ENCODE results near the gene USP21. TPM values are rescaled to one million over a fixed set of nuclear protein-coding genes. Genes with fewer than 3 reads are reported as not detected.

The USP21 gene
- total and polyA plus RNA-seq, 2 of the 13 experiments (the other 11 are each of a cell fraction or from before 2014, with no cell fraction given): 10.1 to 33.1 TPM

DNA sequence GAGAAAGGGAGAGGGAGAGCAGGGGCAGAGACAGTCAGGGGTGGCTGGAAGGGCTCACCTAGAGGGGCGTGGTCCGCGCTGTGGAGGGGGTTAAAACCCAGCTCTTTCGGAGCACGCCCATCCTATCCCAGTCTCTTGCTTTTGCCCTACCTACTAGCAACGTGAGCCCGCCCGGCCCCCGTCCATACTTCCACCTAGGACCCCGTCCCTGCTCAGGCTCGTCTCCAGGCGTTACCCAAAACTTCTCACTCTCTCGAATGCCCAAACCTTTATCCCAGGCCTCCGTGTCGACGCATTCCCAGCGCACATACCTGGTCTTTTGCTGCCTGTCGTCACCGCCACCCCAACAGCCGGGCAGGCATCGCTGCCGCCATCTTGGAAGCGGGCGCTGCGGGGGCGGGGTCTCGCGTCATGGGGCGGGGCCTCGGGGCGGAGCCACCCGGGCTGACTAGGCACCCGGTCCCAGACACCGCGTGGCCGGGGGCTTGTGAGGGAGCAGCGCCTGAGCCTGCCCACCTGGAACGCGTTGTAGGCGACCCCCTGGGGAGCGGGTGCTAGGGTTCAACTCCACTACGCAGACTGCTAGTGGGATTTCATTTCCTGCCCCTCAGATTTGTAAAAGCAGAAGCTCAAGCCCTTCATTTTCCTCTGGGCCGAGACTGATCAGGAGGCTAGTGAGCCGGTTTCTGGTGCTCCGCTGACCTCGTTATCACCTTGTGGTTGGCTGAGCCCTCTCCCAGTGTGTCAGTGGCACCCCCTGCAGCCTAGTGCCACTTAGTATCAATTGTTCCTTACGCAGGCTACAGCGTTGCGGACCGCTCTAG, 18.0 kb downstream of the USP21 start, which contains the start of gene B4GALT3 (continued):
- TF ChIP-seq, protein P1, sequence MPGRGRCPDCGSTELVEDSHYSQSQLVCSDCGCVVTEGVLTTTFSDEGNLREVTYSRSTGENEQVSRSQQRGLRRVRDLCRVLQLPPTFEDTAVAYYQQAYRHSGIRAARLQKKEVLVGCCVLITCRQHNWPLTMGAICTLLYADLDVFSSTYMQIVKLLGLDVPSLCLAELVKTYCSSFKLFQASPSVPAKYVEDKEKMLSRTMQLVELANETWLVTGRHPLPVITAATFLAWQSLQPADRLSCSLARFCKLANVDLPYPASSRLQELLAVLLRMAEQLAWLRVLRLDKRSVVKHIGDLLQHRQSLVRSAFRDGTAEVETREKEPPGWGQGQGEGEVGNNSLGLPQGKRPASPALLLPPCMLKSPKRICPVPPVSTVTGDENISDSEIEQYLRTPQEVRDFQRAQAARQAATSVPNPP (CRISPR knock-in tag; IDR thresholded peaks at IDR 0.05): no peak
- TF ChIP-seq, protein P2, sequence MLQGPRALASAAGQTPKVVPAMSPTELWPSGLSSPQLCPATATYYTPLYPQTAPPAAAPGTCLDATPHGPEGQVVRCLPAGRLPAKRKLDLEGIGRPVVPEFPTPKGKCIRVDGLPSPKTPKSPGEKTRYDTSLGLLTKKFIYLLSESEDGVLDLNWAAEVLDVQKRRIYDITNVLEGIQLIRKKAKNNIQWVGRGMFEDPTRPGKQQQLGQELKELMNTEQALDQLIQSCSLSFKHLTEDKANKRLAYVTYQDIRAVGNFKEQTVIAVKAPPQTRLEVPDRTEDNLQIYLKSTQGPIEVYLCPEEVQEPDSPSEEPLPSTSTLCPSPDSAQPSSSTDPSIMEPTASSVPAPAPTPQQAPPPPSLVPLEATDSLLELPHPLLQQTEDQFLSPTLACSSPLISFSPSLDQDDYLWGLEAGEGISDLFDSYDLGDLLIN (CRISPR knock-in tag; IDR thresholded peaks at IDR 0.05; ENCODE audit: borderline replicate concordance): no peak
- TF ChIP-seq, protein P3, sequence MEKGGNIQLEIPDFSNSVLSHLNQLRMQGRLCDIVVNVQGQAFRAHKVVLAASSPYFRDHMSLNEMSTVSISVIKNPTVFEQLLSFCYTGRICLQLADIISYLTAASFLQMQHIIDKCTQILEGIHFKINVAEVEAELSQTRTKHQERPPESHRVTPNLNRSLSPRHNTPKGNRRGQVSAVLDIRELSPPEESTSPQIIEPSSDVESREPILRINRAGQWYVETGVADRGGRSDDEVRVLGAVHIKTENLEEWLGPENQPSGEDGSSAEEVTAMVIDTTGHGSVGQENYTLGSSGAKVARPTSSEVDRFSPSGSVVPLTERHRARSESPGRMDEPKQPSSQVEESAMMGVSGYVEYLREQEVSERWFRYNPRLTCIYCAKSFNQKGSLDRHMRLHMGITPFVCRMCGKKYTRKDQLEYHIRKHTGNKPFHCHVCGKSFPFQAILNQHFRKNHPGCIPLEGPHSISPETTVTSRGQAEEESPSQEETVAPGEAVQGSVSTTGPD (CRISPR knock-in tag; IDR thresholded peaks at IDR 0.05): no peak
- TF ChIP-seq, protein P4, sequence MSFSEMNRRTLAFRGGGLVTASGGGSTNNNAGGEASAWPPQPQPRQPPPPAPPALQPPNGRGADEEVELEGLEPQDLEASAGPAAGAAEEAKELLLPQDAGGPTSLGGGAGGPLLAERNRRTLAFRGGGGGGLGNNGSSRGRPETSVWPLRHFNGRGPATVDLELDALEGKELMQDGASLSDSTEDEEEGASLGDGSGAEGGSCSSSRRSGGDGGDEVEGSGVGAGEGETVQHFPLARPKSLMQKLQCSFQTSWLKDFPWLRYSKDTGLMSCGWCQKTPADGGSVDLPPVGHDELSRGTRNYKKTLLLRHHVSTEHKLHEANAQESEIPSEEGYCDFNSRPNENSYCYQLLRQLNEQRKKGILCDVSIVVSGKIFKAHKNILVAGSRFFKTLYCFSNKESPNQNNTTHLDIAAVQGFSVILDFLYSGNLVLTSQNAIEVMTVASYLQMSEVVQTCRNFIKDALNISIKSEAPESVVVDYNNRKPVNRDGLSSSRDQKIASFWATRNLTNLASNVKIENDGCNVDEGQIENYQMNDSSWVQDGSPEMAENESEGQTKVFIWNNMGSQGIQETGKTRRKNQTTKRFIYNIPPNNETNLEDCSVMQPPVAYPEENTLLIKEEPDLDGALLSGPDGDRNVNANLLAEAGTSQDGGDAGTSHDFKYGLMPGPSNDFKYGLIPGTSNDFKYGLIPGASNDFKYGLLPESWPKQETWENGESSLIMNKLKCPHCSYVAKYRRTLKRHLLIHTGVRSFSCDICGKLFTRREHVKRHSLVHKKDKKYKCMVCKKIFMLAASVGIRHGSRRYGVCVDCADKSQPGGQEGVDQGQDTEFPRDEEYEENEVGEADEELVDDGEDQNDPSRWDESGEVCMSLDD (CRISPR knock-in tag; IDR thresholded peaks at IDR 0.05; ENCODE audit: borderline replicate concordance): no peak
- TF ChIP-seq RFX1 (IDR thresholded peaks at IDR 0.05): no peak
- TF ChIP-seq, protein P5, sequence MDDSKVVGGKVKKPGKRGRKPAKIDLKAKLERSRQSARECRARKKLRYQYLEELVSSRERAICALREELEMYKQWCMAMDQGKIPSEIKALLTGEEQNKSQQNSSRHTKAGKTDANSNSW (CRISPR knock-in tag; IDR thresholded peaks at IDR 0.05; ENCODE audit: borderline replicate concordance): 0 out of 2 replicates have a peak, but pooled peaks have one; percentile 53
- no peak for TF ChIP-seq NCOR1 (IDR thresholded peaks at IDR 0.05; ENCODE audit: borderline replicate concordance, low read length)
- TF ChIP-seq KDM3A (CRISPR knock-in tag; IDR thresholded peaks at IDR 0.05; ENCODE audit: low read depth): peak; percentile 68; the same call in 1 of the 2 replicates
- peak; percentile 64 for TF ChIP-seq U2AF1 (optimal IDR thresholded peaks at IDR 0.05; ENCODE audit: low read depth, low read length)
- peak; percentile 49; the same call in 1 of the 2 replicates for TF ChIP-seq HCFC1 (IDR thresholded peaks at IDR 0.05; ENCODE audit: low read depth, low read length)
- TF ChIP-seq, protein P6, sequence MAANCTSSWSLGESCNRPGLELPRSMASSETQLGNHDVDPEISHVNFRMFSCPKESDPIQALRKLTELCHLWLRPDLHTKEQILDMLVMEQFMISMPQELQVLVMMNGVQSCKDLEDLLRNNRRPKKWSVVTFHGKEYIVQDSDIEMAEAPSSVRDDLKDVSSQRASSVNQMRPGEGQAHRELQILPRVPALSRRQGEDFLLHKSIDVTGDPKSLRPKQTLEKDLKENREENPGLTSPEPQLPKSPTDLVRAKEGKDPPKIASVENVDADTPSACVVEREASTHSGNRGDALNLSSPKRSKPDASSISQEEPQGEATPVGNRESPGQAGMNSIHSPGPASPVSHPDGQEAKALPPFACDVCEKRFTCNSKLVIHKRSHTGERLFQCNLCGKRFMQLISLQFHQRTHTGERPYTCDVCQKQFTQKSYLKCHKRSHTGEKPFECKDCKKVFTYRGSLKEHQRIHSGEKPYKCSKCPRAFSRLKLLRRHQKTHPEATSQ (CRISPR knock-in tag; IDR thresholded peaks at IDR 0.05; ENCODE audit: borderline replicate concordance): no peak
- peak; percentile 55 for TF ChIP-seq RAD21 (CRISPR knock-in tag; IDR thresholded peaks at IDR 0.05)
- TF ChIP-seq ZNF556 (CRISPR knock-in tag; IDR thresholded peaks at IDR 0.05; ENCODE audit: borderline replicate concordance): peak; percentile 83
- no peak for TF ChIP-seq MAFK (conservative IDR thresholded peaks at IDR 0.05 in 1 of 2, IDR thresholded peaks at IDR 0.05 in 1 of 2; ENCODE audit: low read length in 2 of 2)
- TF ChIP-seq, protein P7, sequence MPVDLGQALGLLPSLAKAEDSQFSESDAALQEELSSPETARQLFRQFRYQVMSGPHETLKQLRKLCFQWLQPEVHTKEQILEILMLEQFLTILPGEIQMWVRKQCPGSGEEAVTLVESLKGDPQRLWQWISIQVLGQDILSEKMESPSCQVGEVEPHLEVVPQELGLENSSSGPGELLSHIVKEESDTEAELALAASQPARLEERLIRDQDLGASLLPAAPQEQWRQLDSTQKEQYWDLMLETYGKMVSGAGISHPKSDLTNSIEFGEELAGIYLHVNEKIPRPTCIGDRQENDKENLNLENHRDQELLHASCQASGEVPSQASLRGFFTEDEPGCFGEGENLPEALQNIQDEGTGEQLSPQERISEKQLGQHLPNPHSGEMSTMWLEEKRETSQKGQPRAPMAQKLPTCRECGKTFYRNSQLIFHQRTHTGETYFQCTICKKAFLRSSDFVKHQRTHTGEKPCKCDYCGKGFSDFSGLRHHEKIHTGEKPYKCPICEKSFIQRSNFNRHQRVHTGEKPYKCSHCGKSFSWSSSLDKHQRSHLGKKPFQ (CRISPR knock-in tag; IDR thresholded peaks at IDR 0.05; ENCODE audit: insufficient replicate concordance): no peak
- no peak for TF ChIP-seq SALL2 (CRISPR knock-in tag; IDR thresholded peaks at IDR 0.05)
- TF ChIP-seq KLF9 (CRISPR knock-in tag; IDR thresholded peaks at IDR 0.05; ENCODE audit: low read depth): peak; percentile 72; the same call in 1 of the 2 replicates
